Stimulated activated naive B cell treated with anti-CD40 and anti-IgM and Interleukin-4, amounts not matched to agents 10 μg/mL and 1 μg/mL and 100 μg/mL, for 72 hours (primary cell): Measurements from ENCODE around the gene LITAF.
"Not testable (repeated sequence)": the region's sequence is repeated elsewhere in the genome, so short reads cannot be mapped to it uniquely, and the experiment has no call there.

Experiments used
- ATAC-seq, 2 donors: fragments of 150-1000 bp; cut with Tn5 transposase; replicated peaks; 2 replicates each; pipeline ENCODE4 v1.10.0; 2021; ENCODE audit warnings: moderate library complexity in 1 of 2
- DNase-seq: peaks from one replicate; pipeline ENCODE4 v3.0.0; 2021
- H3K27ac Mint-ChIP-seq: one replicate; pipeline ENCODE4 v1.8.0; 2022; ENCODE audit warnings: mild to moderate bottlenecking, mixed read lengths
- H3K27me3 Mint-ChIP-seq, 2 donors: one replicate each; pipeline ENCODE4 v1.8.0; 2022; ENCODE audit warnings: mixed read lengths in 2 of 2
- H3K36me3 Mint-ChIP-seq, 2 donors: one replicate each; pipeline ENCODE4 v1.8.0; 2022; ENCODE audit warnings: mixed read lengths in 2 of 2, mild to moderate bottlenecking in 1 of 2
- H3K4me1 Mint-ChIP-seq, 2 donors: one replicate each; pipeline ENCODE4 v1.8.0; 2022; ENCODE audit warnings: mixed read lengths in 2 of 2, mild to moderate bottlenecking in 1 of 2
- H3K4me3 Mint-ChIP-seq, 2 donors: one replicate each; pipeline ENCODE4 v1.8.0; 2022; ENCODE audit warnings: mild to moderate bottlenecking in 2 of 2, mixed read lengths in 2 of 2, moderate library complexity in 1 of 2
- H3K9me3 Mint-ChIP-seq, 2 donors: one replicate each; pipeline ENCODE4 v1.8.0; 2022; ENCODE audit warnings: mixed read lengths in 2 of 2, mild to moderate bottlenecking in 1 of 2

Gene LITAF

GRCh38 chr16:11601425-11601824 lies 14.7 kb upstream of the LITAF start:
- ATAC-seq, result no peak
- DNase-seq, result no peak
- Mint-ChIP-seq H3K9me3 (no peaks in the 10 kb centered on the region), H3K4me3 (no peak overlapping the region), H3K27ac (no peak overlapping the region), H3K27me3 (peaks cover 0 to 4% of the 10 kb centered on the region in 2 donors), H3K36me3 (no peaks in the 10 kb centered on the region), H3K4me1 (peaks cover 15 to 19% of the 10 kb centered on the region in 2 donors)

- Mint-ChIP-seq H3K9me3 (no peaks in the 10 kb centered on the region), H3K27me3 (peaks cover 0 to 4% of the 10 kb centered on the region in 2 donors), H3K4me3 (no peak overlapping the region), H3K4me1 (peaks cover 15 to 19% of the 10 kb centered on the region in 2 donors), H3K36me3 (no peaks in the 10 kb centered on the region), H3K27ac (peak overlapping the region; percentile 28)
- ATAC-seq (no peak), DNase-seq (no peak)
Measured at GRCh38 chr16:11599579-11599978, 12.9 kb upstream of the LITAF start.

- no peaks in the 10 kb centered on the region for H3K9me3 Mint-ChIP-seq
- peaks cover 0 to 4% of the 10 kb centered on the region in 2 donors for H3K27me3 Mint-ChIP-seq
- peak; percentile 78 to 79 for ATAC-seq
- H3K27ac Mint-ChIP-seq, result peak overlapping the region; percentile 47
- DNase-seq, result no peak
- no peaks in the 10 kb centered on the region for H3K36me3 Mint-ChIP-seq
- peaks cover 15 to 19% of the 10 kb centered on the region in 2 donors for H3K4me1 Mint-ChIP-seq
- no peak overlapping the region for H3K4me3 Mint-ChIP-seq
Measured at GRCh38 chr16:11597235-11598095, 10.7 kb upstream of the LITAF start.

GRCh38 chr16:11596572-11597226 lies 10.0 kb upstream of the LITAF start:
- no peak for ATAC-seq
- Mint-ChIP-seq H3K9me3 (no peaks in the 10 kb centered on the region), H3K4me3 (no peak overlapping the region), H3K36me3 (no peaks in the 10 kb centered on the region), H3K27ac (no peak overlapping the region), H3K27me3 (peaks cover 0 to 4% of the 10 kb centered on the region in 2 donors), H3K4me1 (peaks cover 15 to 19% of the 10 kb centered on the region in 2 donors)
- no peak for DNase-seq

GRCh38 chr16:11593581-11593980 lies 6.9 kb upstream of the LITAF start:
- Mint-ChIP-seq H3K27me3 (no peaks in the 10 kb centered on the region), H3K36me3 (no peaks in the 10 kb centered on the region), H3K9me3 (no peaks in the 10 kb centered on the region), H3K27ac (no peak overlapping the region), H3K4me3 (no peak overlapping the region), H3K4me1 (peaks cover 15 to 17% of the 10 kb centered on the region in 2 donors)
- DNase-seq (no peak), ATAC-seq (no peak)

GRCh38 chr16:11593076-11593475 lies 6.4 kb upstream of the LITAF start:
- H3K4me1 Mint-ChIP-seq, result peaks cover 12% of the 10 kb centered on the region in 2 donors
- not testable (repeated sequence) for ATAC-seq, H3K27me3 Mint-ChIP-seq, H3K4me3 Mint-ChIP-seq, DNase-seq, H3K36me3 Mint-ChIP-seq, H3K27ac Mint-ChIP-seq, H3K9me3 Mint-ChIP-seq

- ATAC-seq, H3K27ac Mint-ChIP-seq, H3K4me3 Mint-ChIP-seq, DNase-seq, H3K9me3 Mint-ChIP-seq, H3K4me1 Mint-ChIP-seq, H3K36me3 Mint-ChIP-seq, H3K27me3 Mint-ChIP-seq: not testable (repeated sequence)
Measured at GRCh38 chr16:11591630-11592029, 4.9 kb upstream of the LITAF start.

GRCh38 chr16:11589198-11589550 lies 2.5 kb upstream of the LITAF start:
- no peak overlapping the region for H3K27ac Mint-ChIP-seq
- DNase-seq (no peak), ATAC-seq (no peak)
- no peaks in the 10 kb centered on the region for H3K27me3 Mint-ChIP-seq
- H3K9me3 Mint-ChIP-seq, result no peaks in the 10 kb centered on the region
- H3K4me3 Mint-ChIP-seq, result no peak overlapping the region
- peaks cover 14 to 27% of the 10 kb centered on the region in 2 donors for H3K4me1 Mint-ChIP-seq
- H3K36me3 Mint-ChIP-seq, result peaks cover 1 to 16% of the 10 kb centered on the region in 2 donors

GRCh38 chr16:11588321-11589197 lies 1.8 kb upstream of the LITAF start:
- no peak for ATAC-seq
- no peak overlapping the region for H3K4me3 Mint-ChIP-seq

GRCh38 chr16:11587643-11588247 lies 1.0 kb upstream of the LITAF start:
- ATAC-seq, result no peak
- no peak for DNase-seq
- Mint-ChIP-seq H3K27me3 (no peaks in the 10 kb centered on the region), H3K4me1 (peaks cover 24 to 40% of the 10 kb centered on the region in 2 donors), H3K36me3 (peaks cover 1 to 20% of the 10 kb centered on the region in 2 donors), H3K4me3 (peak overlapping the region; percentile 95 to 97), H3K9me3 (no peaks in the 10 kb centered on the region), H3K27ac (peak overlapping the region; percentile 98)

More at GRCh38 chr16:11588321-11589197, 1.8 kb upstream of the LITAF start:
- Mint-ChIP-seq H3K4me1 (peaks cover 18 to 33% of the 10 kb centered on the region in 2 donors), H3K27me3 (no peaks in the 10 kb centered on the region), H3K36me3 (peaks cover 1 to 20% of the 10 kb centered on the region in 2 donors), H3K9me3 (no peaks in the 10 kb centered on the region), H3K27ac (peak overlapping the region; percentile 3)
- DNase-seq, result no peak

GRCh38 chr16:11586378-11586855 lies 302 bp downstream of the LITAF start:
- H3K9me3 Mint-ChIP-seq, result no peaks in the 10 kb centered on the region
- H3K27ac Mint-ChIP-seq, result peak overlapping the region; percentile 98
- peaks cover 31 to 53% of the 10 kb centered on the region in 2 donors for H3K4me1 Mint-ChIP-seq
- no peaks in the 10 kb centered on the region for H3K27me3 Mint-ChIP-seq
- peak overlapping the region; percentile 84 to 97 for H3K4me3 Mint-ChIP-seq
- DNase-seq (peak; percentile 35), ATAC-seq (peak; percentile 26 to 27)
- H3K36me3 Mint-ChIP-seq, result peaks cover 1 to 20% of the 10 kb centered on the region in 2 donors

- ATAC-seq, result peak in 1 of 2 donors; percentile 10
- peaks cover 36 to 60% of the 10 kb centered on the region in 2 donors for H3K4me1 Mint-ChIP-seq
- DNase-seq, result no peak
Measured at GRCh38 chr16:11585460-11586377, 1.0 kb downstream of the LITAF start.

More at GRCh38 chr16:11585460-11586377, 1.0 kb downstream of the LITAF start:
- H3K27ac Mint-ChIP-seq, result peak overlapping the region; percentile 74
- H3K36me3 Mint-ChIP-seq, result peaks cover 1 to 25% of the 10 kb centered on the region in 2 donors
- H3K9me3 Mint-ChIP-seq, result no peaks in the 10 kb centered on the region
- H3K4me3 Mint-ChIP-seq, result peak overlapping the region; percentile 84 to 91
- H3K27me3 Mint-ChIP-seq, result no peaks in the 10 kb centered on the region
